Subcutaneous abdominal adipose tissue (tissue), 5 donors: ENCODE results near the gene DR1.

ENCODE experiments used
- H3K27ac ChIP-seq: one replicate; pipeline ENCODE4 v1.7.0; 2013; ENCODE audit warnings: low read depth, mild to moderate bottlenecking, inconsistent platforms, low read length, moderate library complexity
- H3K27me3 ChIP-seq, 5 donors: one replicate each; pipeline ENCODE4 v1.7.0; 2013; ENCODE audit warnings: low read length in 5 of 5, inconsistent platforms in 1 of 5; ENCODE audit not compliant: control insufficient read depth in 5 of 5, insufficient read depth in 4 of 5
- H3K36me3 ChIP-seq, 5 donors: one replicate each; pipeline ENCODE4 v1.7.0; 2013; ENCODE audit warnings: low read length in 5 of 5; ENCODE audit not compliant: control insufficient read depth in 5 of 5, insufficient read depth in 5 of 5
- H3K4me1 ChIP-seq, 5 donors: one replicate each; pipeline ENCODE4 v1.7.0; 2013; ENCODE audit warnings: low read length in 5 of 5, mild to moderate bottlenecking in 3 of 5, moderate library complexity in 1 of 5; ENCODE audit not compliant: control insufficient read depth in 5 of 5, insufficient read depth in 5 of 5
- H3K4me3 ChIP-seq, 5 donors: one replicate each; pipeline ENCODE4 v1.7.0; 2013; ENCODE audit warnings: low read length in 5 of 5, low read depth in 1 of 5
- H3K9ac ChIP-seq, 5 donors: one replicate each; pipeline ENCODE4 v1.7.0; 2013; ENCODE audit warnings: low read length in 5 of 5, mild to moderate bottlenecking in 4 of 5, moderate library complexity in 3 of 5
- H3K9me3 ChIP-seq, 5 donors: one replicate each; pipeline ENCODE4 v1.7.0; 2013; ENCODE audit warnings: low read length in 5 of 5; ENCODE audit not compliant: control insufficient read depth in 5 of 5
- donor health status: healthy.
- donor health status: healthy.
- donor health status: healthy.
- donor health status: healthy.
- donor health status: healthy.

DR1 gene

GRCh38 chr1:93339171-93339697, 6.5 kb upstream of the DR1 start:
- H3K9me3 ChIP-seq = no peaks in the 10 kb centered on the region
- peaks cover 8 to 16% (median 10%) of the 10 kb centered on the region in 5 donors for H3K36me3 ChIP-seq
- H3K9ac ChIP-seq = no peak overlapping the region

DNA sequence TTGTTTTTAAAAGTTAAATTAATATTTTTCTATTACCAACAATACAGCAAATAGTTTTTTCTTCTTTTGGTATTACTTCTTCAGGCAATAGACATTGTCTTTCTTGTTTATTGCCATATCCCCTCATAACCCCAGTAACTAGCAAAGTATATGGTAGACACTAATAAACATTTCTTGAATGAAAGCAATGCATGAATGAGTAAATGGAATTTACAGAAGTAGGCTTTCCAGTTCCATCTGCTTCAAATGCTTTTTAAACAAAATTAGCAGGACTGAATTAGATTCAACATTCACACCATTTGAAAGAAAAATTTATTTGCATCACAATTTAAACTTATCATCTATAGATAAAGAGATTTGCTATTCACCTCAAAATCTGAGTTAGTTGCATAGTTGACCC, 5.6 kb upstream of the DR1 start:
- Histone ChIP-seq H3K27ac (no peak overlapping the region), H3K9me3 (no peaks in the 10 kb centered on the region), H3K4me1 (peaks cover 0 to 4% (median 3%) of the 10 kb centered on the region in 5 donors), H3K9ac (no peak overlapping the region), H3K27me3 (no peaks in the 10 kb centered on the region), H3K36me3 (peaks cover 8 to 16% (median 10%) of the 10 kb centered on the region in 5 donors), H3K4me3 (no peak overlapping the region)

More at GRCh38 chr1:93339171-93339697, 6.5 kb upstream of the DR1 start:
- Histone ChIP-seq H3K27ac (no peak overlapping the region), H3K27me3 (no peaks in the 10 kb centered on the region), H3K4me1 (no peaks in the 10 kb centered on the region), H3K4me3 (no peak overlapping the region)

- Histone ChIP-seq H3K4me3 (no peak overlapping the region), H3K9me3 (no peaks in the 10 kb centered on the region), H3K27ac (no peak overlapping the region), H3K9ac (no peak overlapping the region), H3K27me3 (no peaks in the 10 kb centered on the region), H3K36me3 (no peaks in the 10 kb centered on the region), H3K4me1 (peaks cover 0 to 41% (median 29%) of the 10 kb centered on the region in 5 donors)
These were observed 1.2 kb upstream of the DR1 start for GRCh38 chr1:93344484-93344883.

- Histone ChIP-seq H3K4me1 (peaks cover 0 to 47% (median 35%) of the 10 kb centered on the region in 5 donors), H3K36me3 (no peaks in the 10 kb centered on the region), H3K9me3 (no peaks in the 10 kb centered on the region)
These were observed 648 bp upstream of the DR1 start for GRCh38 chr1:93344886-93345632.

GRCh38 chr1:93346421-93346993, 800 bp downstream of the DR1 start:
- peak overlapping the region; percentile 97 for H3K27ac ChIP-seq
- no peaks in the 10 kb centered on the region for H3K36me3 ChIP-seq
- H3K9ac ChIP-seq = peak overlapping the region; percentile 57 to 99 (median 97)
- H3K4me1 ChIP-seq = peaks cover 0 to 57% (median 45%) of the 10 kb centered on the region in 5 donors
- no peaks in the 10 kb centered on the region for H3K9me3 ChIP-seq
- H3K27me3 ChIP-seq = no peaks in the 10 kb centered on the region
- peak overlapping the region; percentile 89 to 97 (median 95) for H3K4me3 ChIP-seq

More at GRCh38 chr1:93344886-93345632, 648 bp upstream of the DR1 start:
- H3K27ac ChIP-seq = peak overlapping the region; percentile 97
- no peaks in the 10 kb centered on the region for H3K27me3 ChIP-seq
- H3K4me3 ChIP-seq = peak overlapping the region; percentile 89 to 97 (median 95)
- H3K9ac ChIP-seq = peak overlapping the region; percentile 82 to 99 (median 97)

DNA sequence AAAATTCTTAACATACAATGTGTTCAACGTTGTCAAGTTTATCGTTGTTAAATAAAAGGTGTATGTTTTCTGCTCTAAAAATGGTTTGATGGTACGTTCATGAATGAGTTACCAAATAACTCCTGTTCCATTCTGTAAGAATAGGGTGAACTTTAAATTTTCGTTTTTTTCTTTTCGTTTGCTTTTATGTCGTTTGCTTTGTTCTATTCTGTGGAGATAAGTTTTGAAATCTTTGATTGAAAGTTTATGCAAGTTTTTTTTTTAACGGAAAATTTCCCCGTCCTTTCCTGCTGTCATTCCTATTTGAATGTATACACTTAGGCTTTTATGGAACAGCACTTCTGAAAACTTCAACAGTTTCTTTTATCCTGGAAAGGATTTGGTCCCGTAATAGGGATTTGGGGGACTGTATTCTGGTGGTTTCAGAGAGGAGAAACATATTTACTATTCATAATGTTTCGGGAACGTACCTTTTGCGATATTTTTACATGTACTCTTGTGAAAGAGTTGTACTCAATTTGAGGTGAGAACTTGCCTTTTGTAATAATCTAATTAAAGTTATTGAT, 1.7 kb downstream of the DR1 start:
- peak overlapping the region; percentile 97 for H3K27ac ChIP-seq
- H3K27me3 ChIP-seq = no peaks in the 10 kb centered on the region
- peak overlapping the region; percentile 89 to 97 (median 95) for H3K4me3 ChIP-seq
- H3K36me3 ChIP-seq = no peaks in the 10 kb centered on the region
- H3K4me1 ChIP-seq = peaks cover 0 to 57% (median 45%) of the 10 kb centered on the region in 5 donors
- no peaks in the 10 kb centered on the region for H3K9me3 ChIP-seq
- H3K9ac ChIP-seq = peak overlapping the region; percentile 57 to 99 (median 97)

- H3K4me3 ChIP-seq = peak overlapping the region; percentile 89 to 97 (median 95)
- no peaks in the 10 kb centered on the region for H3K27me3 ChIP-seq
- peaks cover 0 to 57% (median 45%) of the 10 kb centered on the region in 5 donors for H3K4me1 ChIP-seq
- H3K27ac ChIP-seq = peak overlapping the region; percentile 97
- H3K9me3 ChIP-seq = no peaks in the 10 kb centered on the region
- H3K9ac ChIP-seq = peak overlapping the region; percentile 57 to 99 (median 96)
- H3K36me3 ChIP-seq = peaks cover 0 to 3% (median 0%) of the 10 kb centered on the region in 5 donors
These were observed 2.5 kb downstream of the DR1 start for GRCh38 chr1:93348104-93348728.

DNA sequence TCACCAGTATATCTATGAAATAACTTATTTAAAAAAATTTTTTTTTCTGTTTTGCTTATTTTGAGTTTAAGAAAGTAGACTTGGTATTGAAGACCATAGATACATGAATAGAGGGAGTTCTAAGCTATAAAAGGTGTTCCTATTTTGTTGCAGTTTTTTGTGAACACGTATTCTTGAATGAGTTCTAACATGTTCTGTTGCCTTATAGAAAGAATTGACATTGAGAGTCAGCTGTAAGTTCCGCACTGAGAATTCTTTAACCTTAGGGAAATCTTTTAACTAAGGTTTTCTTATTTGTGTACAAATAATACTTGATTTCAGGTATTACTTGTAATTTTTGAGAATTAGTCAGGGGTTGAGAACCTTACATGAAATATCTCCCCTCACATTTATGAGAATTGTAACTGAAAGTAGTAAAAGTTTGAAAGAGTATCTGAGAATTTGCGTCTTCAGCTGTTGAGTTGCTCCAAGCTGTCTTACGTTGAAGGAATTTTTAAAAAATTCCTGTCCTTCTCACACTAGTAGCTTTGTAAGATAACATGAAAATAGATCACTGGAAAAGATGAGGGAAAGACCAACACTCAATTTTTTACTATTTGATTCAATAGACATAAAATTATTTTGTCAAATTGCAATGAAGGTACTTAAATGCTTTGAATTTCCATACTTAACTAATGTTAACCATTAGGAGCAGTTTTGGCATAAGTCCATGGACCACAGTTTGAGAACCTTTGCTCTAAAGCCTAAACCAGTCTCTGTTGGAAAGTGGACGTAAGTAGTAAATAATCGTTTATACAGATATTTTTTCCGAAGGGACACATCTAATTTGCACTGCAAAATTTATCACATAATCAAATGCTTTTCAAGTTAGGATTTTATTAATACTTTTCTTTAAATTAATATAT, 3.8 kb downstream of the DR1 start:
- Histone ChIP-seq H3K27ac (peak overlapping the region; percentile 97), H3K36me3 (peaks cover 0 to 6% (median 2%) of the 10 kb centered on the region in 5 donors), H3K4me3 (peak overlapping the region in 4 of 5 donors; percentile 2 to 94 (median 32))

GRCh38 chr1:93350322-93350721, 4.6 kb downstream of the DR1 start:
- H3K4me3 ChIP-seq = no peak overlapping the region
- peak overlapping the region in 1 of 5 donors; percentile 99 for H3K9ac ChIP-seq
- H3K9me3 ChIP-seq = no peaks in the 10 kb centered on the region
- peaks cover 3 to 14% (median 10%) of the 10 kb centered on the region in 5 donors for H3K36me3 ChIP-seq
- H3K27ac ChIP-seq = peak overlapping the region; percentile 42
- no peaks in the 10 kb centered on the region for H3K27me3 ChIP-seq
- H3K4me1 ChIP-seq = peaks cover 0 to 60% (median 48%) of the 10 kb centered on the region in 5 donors

More for the DNA sequence above, 3.8 kb downstream of the DR1 start:
- Histone ChIP-seq H3K27me3 (no peaks in the 10 kb centered on the region), H3K4me1 (peaks cover 0 to 63% (median 51%) of the 10 kb centered on the region in 5 donors), H3K9ac (peak overlapping the region in 3 of 5 donors; percentile 81 to 99 (median 98)), H3K9me3 (no peaks in the 10 kb centered on the region)
